ENCODE data around the gene HYAL3. TPM values are rescaled to one million over a fixed set of nuclear protein-coding genes. Genes with fewer than 3 reads are reported as not detected.
A peak's percentile ranks its signal among the peaks of the same experiment; 100 is the strongest.

Gene HYAL3
- total and polyA plus RNA-seq, 10 of the 15 experiments (the other 5 are each of a cell fraction or from before 2014, with no cell fraction given), result 0.37 to 4.2 (median 2.8) TPM

DNA sequence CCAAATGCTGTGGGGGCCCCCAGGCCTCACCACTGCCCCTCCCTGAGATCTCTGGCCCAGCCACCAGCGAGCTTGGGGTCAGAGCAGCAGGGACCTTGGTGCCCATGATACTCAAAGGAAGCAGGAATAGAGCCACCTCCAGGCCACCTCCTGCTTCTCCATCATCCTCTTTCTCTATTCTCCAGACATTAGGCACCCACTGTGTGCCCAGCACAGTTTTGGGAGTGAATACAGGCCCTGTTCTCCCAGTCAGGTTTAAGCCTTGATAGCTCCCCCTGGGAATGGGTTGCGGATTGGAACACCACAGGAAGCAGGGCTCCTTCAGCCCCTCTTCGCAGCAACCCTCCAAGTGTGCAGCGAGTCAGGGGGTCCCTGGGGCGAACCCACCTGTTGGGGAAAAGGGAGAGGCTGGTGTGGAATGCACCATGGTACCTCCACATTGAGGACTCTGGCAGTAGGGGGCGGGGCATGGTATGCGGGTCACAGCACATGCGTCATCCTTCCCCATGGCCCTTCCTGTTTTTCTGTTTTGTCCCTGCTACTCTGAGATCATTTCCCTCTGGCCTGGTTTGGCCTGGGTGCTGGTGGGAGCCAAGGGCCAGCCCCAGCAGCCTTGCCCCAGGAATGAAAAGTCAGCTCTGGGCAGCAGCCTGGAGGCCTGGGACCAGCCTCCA, 44.5 kb downstream of the HYAL3 start:
- Histone ChIP-seq H3K4me2 (ENCODE audit: control insufficient read depth, insufficient read depth) (no peak overlapping the region), H3K9ac (ENCODE audit: control insufficient read depth, insufficient read depth, low read length) (no peak overlapping the region)
- WGBS (ENCODE audit: insufficient coverage, insufficient replicate concordance, low lambda C conversion rate, missing lambda C conversion rate), result 77% methylated on average over 8 of the region's 8 CpGs

DNA sequence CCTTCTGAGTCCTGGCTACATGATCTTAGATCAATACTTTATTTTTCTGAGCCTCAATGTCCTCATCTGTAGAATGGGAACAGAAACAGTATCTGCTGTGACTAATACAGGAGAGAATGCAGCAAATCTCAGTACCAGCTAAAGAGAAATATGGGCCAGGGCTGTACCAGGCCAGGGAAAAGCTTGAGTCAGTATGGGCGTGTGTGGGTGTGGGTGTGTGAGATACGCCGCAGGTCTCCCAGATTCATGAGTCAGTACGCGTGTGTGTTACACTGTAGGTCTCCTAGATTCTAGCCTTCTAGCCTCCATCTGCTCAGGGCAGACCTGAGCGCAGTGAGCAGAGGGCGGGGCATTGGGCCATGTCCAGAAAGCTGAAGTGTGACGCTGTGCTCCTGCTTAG, 48.0 kb downstream of the HYAL3 start:
- Histone ChIP-seq H3K27ac (ENCODE audit: control insufficient read depth, insufficient read depth) (no peak overlapping the region), H3K79me2 (ENCODE audit: control insufficient read depth, insufficient read depth, low read length) (peaks cover 43% of the 10 kb centered on the region), H3K27me3 (replicated peaks in 1 of 2; ENCODE audit: control insufficient read depth in 2 of 2, insufficient read depth in 2 of 2, low read length in 1 of 2) (no peaks in the 10 kb centered on the region), H4K20me1 (ENCODE audit: control insufficient read depth, insufficient read depth) (peaks cover 20% of the 10 kb centered on the region), H3K4me3 (no peak overlapping the region), H3K4me1 (ENCODE audit: control insufficient read depth, insufficient read depth, low read length) (peaks cover 14% of the 10 kb centered on the region), H2AFZ (ENCODE audit: control insufficient read depth, low read depth, low read length) (no peak overlapping the region), H3K4me2 (ENCODE audit: control insufficient read depth, insufficient read depth) (no peak overlapping the region), H3K9ac (ENCODE audit: control insufficient read depth, insufficient read depth, low read length) (no peak overlapping the region), H3K9me3 (replicated peaks; ENCODE audit: control insufficient read depth, insufficient read depth, low read length) (no peaks in the 10 kb centered on the region; the same call in 2 of the 3 replicates), H3K36me3 (ENCODE audit: control insufficient read depth in 2 of 2, insufficient read depth in 2 of 2, low read length in 1 of 2) (peaks cover 33 to 46% of the 10 kb centered on the region in 2 experiments)
- ChIA-PET SMC1A (ENCODE audit: uncharacterized antibody, unreplicated experiment) (interaction anchor here (0.9 kb wide), 1 partner anchor 131 kb away, joined by 3 read pairs; no protein-coding TSS in a partner anchor), RAD21 (ENCODE audit: unreplicated experiment) (interaction anchor here (1.1 kb wide), 1 partner anchor 10 kb away, joined by 3 read pairs; no protein-coding TSS in a partner anchor), POLR2A (no interaction called here), CTCF (interaction anchor here (1.1 to 1.8 kb wide), 2 partner anchors 9 to 59 kb away, joined by 3 to 4 read pairs; partner anchors contain the start of gene GNAT1)
- FAIRE-seq, result no peak
- 79% methylated on average over 8 of the region's 8 CpGs for WGBS (ENCODE audit: insufficient coverage, insufficient replicate concordance, low lambda C conversion rate, missing lambda C conversion rate)
- TF ChIP-seq, protein P1, sequence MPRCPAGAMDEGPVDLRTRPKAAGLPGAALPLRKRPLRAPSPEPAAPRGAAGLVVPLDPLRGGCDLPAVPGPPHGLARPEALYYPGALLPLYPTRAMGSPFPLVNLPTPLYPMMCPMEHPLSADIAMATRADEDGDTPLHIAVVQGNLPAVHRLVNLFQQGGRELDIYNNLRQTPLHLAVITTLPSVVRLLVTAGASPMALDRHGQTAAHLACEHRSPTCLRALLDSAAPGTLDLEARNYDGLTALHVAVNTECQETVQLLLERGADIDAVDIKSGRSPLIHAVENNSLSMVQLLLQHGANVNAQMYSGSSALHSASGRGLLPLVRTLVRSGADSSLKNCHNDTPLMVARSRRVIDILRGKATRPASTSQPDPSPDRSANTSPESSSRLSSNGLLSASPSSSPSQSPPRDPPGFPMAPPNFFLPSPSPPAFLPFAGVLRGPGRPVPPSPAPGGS (IDR thresholded peaks at IDR 0.05; ENCODE audit: borderline replicate concordance, insufficient read depth, low read depth, low read length, poor library complexity, severe bottlenecking), result peak; percentile 63
- TF ChIP-seq JUND (IDR thresholded peaks at IDR 0.05; ENCODE audit: low read depth, low read length), result no peak
- no peak for TF ChIP-seq IRF4 (IDR thresholded peaks at IDR 0.05; ENCODE audit: low read depth, low read length)
- TF ChIP-seq, protein P2, sequence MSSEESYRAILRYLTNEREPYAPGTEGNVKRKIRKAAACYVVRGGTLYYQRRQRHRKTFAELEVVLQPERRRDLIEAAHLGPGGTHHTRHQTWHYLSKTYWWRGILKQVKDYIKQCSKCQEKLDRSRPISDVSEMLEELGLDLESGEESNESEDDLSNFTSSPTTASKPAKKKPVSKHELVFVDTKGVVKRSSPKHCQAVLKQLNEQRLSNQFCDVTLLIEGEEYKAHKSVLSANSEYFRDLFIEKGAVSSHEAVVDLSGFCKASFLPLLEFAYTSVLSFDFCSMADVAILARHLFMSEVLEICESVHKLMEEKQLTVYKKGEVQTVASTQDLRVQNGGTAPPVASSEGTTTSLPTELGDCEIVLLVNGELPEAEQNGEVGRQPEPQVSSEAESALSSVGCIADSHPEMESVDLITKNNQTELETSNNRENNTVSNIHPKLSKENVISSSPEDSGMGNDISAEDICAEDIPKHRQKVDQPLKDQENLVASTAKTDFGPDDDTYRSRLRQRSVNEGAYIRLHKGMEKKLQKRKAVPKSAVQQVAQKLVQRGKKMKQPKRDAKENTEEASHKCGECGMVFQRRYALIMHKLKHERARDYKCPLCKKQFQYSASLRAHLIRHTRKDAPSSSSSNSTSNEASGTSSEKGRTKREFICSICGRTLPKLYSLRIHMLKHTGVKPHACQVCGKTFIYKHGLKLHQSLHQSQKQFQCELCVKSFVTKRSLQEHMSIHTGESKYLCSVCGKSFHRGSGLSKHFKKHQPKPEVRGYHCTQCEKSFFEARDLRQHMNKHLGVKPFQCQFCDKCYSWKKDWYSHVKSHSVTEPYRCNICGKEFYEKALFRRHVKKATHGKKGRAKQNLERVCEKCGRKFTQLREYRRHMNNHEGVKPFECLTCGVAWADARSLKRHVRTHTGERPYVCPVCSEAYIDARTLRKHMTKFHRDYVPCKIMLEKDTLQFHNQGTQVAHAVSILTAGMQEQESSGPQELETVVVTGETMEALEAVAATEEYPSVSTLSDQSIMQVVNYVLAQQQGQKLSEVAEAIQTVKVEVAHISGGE (CRISPR knock-in tag; IDR thresholded peaks at IDR 0.05), result no peak
- no peak for TF ChIP-seq SREBF1 (IDR thresholded peaks at IDR 0.05; ENCODE audit: low read length)
- no peak for DNase-seq (ENCODE audit: low read depth, low spot score)
- in situ Hi-C loops (cut with MboI), result no loop called here
- no peak for ATAC-seq
- no TSS peak for BruUV-seq (replicated peaks)
- intact Hi-C loops (cut with micrococcal nuclease; ENCODE audit: unreplicated experiment), result no loop called here

More for the DNA sequence above, 44.5 kb downstream of the HYAL3 start:
- BruUV-seq (replicated peaks), result no TSS peak
- ChIA-PET SMC1A (ENCODE audit: uncharacterized antibody, unreplicated experiment) (no interaction called here), CTCF (interaction anchor here (1.6 kb wide), 1 partner anchor 29 kb away, joined by 4 read pairs; no protein-coding TSS in a partner anchor), POLR2A (no interaction called here), RAD21 (ENCODE audit: unreplicated experiment) (interaction anchor here (1.0 kb wide), 1 partner anchor 8 kb away, joined by 4 read pairs; no protein-coding TSS in a partner anchor)
- intact Hi-C loops (cut with micrococcal nuclease; ENCODE audit: unreplicated experiment), result no loop called here
- Histone ChIP-seq H3K4me3 (no peak overlapping the region), H2AFZ (ENCODE audit: control insufficient read depth, low read depth, low read length) (no peak overlapping the region), H3K4me1 (ENCODE audit: control insufficient read depth, insufficient read depth, low read length) (peaks cover 3% of the 10 kb centered on the region; the same call in 1 of the 2 replicates), H3K27ac (ENCODE audit: control insufficient read depth, insufficient read depth) (no peak overlapping the region), H4K20me1 (ENCODE audit: control insufficient read depth, insufficient read depth) (peaks cover 7% of the 10 kb centered on the region), H3K9me3 (replicated peaks; ENCODE audit: control insufficient read depth, insufficient read depth, low read length) (peaks cover 13% of the 10 kb centered on the region; the same call in 1 of the 3 replicates), H3K27me3 (replicated peaks in 1 of 2; ENCODE audit: control insufficient read depth in 2 of 2, insufficient read depth in 2 of 2, low read length in 1 of 2) (no peaks in the 10 kb centered on the region), H3K79me2 (ENCODE audit: control insufficient read depth, insufficient read depth, low read length) (peaks cover 12% of the 10 kb centered on the region), H3K36me3 (ENCODE audit: control insufficient read depth in 2 of 2, insufficient read depth in 2 of 2, low read length in 1 of 2) (peaks cover 38 to 57% of the 10 kb centered on the region in 2 experiments)
- ATAC-seq (no peak), DNase-seq (ENCODE audit: low read depth, low spot score) (no peak), FAIRE-seq (no peak)
- no peak for TF ChIP-seq EZH2 (IDR thresholded peaks at IDR 0.05; ENCODE audit: borderline replicate concordance, control insufficient read depth, low read depth, low read length)
- TF ChIP-seq SPI1 (IDR thresholded peaks at IDR 0.05; ENCODE audit: borderline replicate concordance, insufficient read depth, low read depth, low read length), result peak; percentile 31; the same call in 1 of the 2 replicates
- in situ Hi-C loops (cut with MboI), result no loop called here

All from GM12878 (cell line).